ENCODE results near the gene STK32C. TPM values are rescaled to one million over a fixed set of nuclear protein-coding genes. Genes with fewer than 3 reads are reported as not detected.

Gene STK32C
- total and polyA plus RNA-seq, 10 of the 15 experiments (the other 5 are each of a cell fraction or from before 2014, with no cell fraction given), result 1.5 to 18.1 (median 6.4) TPM

GRCh38 chr10:132276179-132276675, 31.5 kb downstream of the STK32C start (continued):
- no peak for TF ChIP-seq CTCF (IDR thresholded peaks at IDR 0.05 in 2 of 3, conservative IDR thresholded peaks at IDR 0.05 in 1 of 3; ENCODE audit: control insufficient read depth in 2 of 3, extremely low read depth in 1 of 3, insufficient read depth in 1 of 3, low read depth in 3 of 3, low read length in 3 of 3)
- no peak for TF ChIP-seq ZNF622 (IDR thresholded peaks at IDR 0.05)
- TF ChIP-seq EED (IDR thresholded peaks at IDR 0.05; ENCODE audit: low read depth), result no peak
- no peak for TF ChIP-seq LARP7 (IDR thresholded peaks at IDR 0.05)
- no peak for TF ChIP-seq PRDM15 (CRISPR knock-in tag; IDR thresholded peaks at IDR 0.05)
- no peak for TF ChIP-seq WRNIP1 (IDR thresholded peaks at IDR 0.05; ENCODE audit: borderline replicate concordance, low read depth, low read length)
- TF ChIP-seq RB1 (IDR thresholded peaks at IDR 0.05; ENCODE audit: borderline replicate concordance), result no peak

Data from GM12878 (cell line).